ENCODE results near the gene HOXD13.

Gene HOXD13

DNA sequence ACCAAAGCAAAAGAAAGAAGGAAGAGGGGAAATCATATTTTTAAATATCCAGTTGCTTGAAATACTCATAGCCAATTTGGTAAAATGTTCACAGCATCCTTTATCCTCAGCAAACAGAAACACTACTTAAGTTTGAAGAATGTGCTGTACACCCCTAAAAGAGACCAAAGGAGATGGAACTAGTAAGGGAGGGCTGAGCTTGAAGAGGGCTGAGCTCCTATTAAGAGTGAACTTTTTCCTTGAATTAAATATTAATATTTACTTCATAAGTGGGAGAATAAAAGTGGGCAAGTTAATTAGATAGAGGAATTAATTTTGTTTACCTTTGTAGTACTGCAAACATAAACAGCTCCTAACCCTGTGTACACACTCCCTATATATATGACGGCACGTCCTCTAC lies 15.7 kb upstream of the HOXD13 start:
- TF ChIP-seq, protein P1, sequence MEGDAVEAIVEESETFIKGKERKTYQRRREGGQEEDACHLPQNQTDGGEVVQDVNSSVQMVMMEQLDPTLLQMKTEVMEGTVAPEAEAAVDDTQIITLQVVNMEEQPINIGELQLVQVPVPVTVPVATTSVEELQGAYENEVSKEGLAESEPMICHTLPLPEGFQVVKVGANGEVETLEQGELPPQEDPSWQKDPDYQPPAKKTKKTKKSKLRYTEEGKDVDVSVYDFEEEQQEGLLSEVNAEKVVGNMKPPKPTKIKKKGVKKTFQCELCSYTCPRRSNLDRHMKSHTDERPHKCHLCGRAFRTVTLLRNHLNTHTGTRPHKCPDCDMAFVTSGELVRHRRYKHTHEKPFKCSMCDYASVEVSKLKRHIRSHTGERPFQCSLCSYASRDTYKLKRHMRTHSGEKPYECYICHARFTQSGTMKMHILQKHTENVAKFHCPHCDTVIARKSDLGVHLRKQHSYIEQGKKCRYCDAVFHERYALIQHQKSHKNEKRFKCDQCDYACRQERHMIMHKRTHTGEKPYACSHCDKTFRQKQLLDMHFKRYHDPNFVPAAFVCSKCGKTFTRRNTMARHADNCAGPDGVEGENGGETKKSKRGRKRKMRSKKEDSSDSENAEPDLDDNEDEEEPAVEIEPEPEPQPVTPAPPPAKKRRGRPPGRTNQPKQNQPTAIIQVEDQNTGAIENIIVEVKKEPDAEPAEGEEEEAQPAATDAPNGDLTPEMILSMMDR (IDR thresholded peaks at IDR 0.05; ENCODE audit: low read depth, low read length) = no peak
- no peak overlapping the region for H3K4me3 ChIP-seq (ENCODE audit: low read depth, low read length)

DNA sequence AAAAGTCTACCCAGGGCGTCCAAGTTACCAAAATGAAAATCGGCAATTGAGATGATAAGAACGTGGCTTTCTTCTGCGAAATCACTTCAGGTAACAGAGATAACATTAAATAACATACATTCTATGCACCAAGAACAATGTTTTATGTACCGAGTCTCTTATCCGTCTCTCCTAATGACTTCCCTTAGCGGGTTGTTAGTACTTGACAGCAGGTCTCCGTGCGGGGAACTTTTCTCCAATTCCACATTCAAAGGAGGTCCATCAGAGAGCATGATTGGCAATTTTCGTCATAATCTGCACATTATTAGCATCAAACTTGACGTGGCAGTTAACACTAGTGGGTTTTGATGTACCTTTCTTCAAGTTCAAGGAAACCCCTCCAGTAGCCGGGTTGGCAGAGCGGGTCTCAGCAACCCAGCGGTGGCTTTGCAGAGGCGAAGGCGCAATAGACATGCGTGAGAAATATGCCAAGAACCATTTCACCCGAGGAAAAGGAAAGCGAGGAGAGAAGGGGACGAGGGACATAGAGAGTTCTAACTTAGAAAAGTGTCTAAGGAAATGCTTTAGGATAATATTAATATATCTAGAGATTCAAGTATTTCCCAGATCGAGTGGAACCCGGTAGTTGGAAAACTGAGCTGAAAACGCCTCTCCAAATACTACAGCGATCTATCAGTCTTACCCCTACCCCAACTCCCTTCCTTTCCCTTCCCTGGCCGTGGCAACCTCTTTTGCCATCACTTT lies 13.8 kb upstream of the HOXD13 start:
- TF ChIP-seq, protein P1 (IDR thresholded peaks at IDR 0.05; ENCODE audit: low read depth, low read length) = no peak
- no peak overlapping the region for H3K4me3 ChIP-seq (ENCODE audit: low read depth, low read length)

DNA sequence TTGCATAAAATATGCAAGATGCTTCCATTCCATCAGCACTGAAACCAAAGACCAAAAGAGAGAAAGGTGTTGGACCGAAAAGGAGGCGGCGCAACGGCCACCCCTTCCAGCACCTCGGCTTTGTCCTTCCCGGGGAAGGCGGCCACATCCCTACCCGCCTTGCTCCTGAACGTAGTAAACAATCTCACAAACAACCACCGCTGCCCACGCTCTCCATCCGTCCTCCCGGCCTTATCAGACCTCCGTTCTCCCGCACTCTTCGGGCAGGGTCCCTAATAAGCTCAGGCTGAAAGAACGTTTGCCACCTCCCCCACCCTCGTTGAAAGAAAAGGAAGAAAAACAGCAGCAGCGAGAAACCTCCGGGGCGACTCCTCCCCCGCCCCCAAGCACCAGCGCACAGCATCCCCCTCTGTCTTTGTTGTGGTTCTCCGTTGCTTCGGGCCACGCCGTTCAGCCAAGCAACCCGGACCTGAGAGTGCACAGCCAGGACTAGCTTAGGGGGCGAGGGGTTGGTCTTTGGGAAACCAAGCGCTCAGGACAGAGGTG lies 13.2 kb upstream of the HOXD13 start:
- TF ChIP-seq, protein P1 (IDR thresholded peaks at IDR 0.05; ENCODE audit: low read depth, low read length) = no peak
- no peak overlapping the region for H3K4me3 ChIP-seq (ENCODE audit: low read depth, low read length)

DNA sequence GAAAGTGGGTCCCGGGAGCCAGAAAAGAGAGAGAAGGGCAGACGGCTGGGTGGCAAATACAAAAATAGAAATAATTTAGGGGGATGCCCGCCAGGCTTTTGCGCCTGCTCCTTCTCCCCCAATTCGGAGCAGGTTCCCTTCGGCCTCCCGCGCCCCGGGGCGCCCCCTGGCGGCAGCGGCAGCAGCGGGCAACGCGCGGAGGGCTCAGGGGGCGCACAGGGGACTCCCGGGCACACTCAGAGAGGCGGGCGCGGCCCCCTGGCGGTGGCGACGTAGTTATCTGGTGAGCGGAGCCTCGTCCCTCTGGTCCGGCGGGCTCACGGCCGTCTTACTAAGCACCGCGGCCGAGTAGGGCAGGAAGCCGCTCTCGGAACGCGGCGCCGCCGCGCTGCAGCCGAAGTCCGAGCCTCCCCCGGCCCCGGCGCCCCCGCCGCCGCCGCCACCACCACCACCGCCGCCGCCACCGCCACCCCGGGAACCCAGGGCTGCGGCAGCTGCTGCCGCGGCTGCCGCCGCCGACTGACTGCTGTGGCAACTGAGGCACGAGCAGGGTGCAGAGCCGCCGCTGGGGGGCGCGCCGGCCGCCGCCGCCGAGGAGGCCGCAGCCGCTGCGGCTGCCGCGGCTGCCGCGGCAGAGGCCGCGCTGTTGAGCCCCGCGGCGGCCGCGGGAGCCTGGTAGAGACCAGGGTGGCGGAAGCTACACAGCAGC lies 12.5 kb upstream of the HOXD13 start:
- H3K4me3 ChIP-seq (ENCODE audit: low read depth, low read length) = no peak overlapping the region
- TF ChIP-seq, protein P1 (IDR thresholded peaks at IDR 0.05; ENCODE audit: low read depth, low read length) = peak; percentile 80

DNA sequence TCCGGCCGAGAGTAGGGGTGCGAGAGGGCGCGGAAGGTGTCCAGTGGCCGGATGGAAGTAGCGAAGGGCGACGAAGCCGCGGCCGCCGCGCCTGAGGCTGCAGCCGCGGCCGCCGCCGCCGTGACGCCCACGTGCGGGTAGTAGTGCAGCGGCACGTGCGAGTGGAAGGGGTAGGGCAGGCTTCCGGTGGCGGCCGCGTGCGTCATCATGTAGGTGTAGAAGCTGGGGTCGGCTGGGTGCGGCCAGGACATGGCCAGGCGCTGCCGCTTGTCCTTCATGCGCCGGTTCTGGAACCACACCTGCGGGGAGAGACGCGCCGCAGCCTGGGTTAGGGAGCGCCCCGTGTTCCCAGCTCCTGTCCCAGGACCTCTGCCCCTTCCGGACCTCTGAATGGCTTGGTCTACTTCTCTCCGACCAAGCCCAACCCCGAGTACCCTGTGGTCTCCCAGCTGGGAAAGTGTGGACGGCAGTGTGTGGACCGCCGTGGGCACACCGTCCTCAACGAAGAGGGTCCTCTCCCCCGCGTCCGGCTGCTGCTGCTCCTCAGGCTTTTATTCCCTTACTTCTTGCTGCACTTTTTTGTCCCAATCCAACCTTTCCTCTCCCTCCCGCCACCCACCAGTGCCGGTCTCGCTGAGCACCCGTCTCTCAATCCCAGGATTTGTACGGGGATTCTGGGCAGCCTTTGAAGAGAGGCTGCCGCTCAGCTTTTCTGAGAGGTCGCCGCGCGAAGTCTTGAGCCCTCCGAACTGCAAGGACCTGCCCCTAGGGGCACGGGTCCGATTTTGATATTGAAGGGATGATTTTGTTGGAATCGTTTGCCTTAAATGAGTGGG lies 11.8 kb upstream of the HOXD13 start:
- H3K4me3 ChIP-seq (ENCODE audit: low read depth, low read length) = no peak overlapping the region
- TF ChIP-seq, protein P1 (IDR thresholded peaks at IDR 0.05; ENCODE audit: low read depth, low read length) = no peak

DNA sequence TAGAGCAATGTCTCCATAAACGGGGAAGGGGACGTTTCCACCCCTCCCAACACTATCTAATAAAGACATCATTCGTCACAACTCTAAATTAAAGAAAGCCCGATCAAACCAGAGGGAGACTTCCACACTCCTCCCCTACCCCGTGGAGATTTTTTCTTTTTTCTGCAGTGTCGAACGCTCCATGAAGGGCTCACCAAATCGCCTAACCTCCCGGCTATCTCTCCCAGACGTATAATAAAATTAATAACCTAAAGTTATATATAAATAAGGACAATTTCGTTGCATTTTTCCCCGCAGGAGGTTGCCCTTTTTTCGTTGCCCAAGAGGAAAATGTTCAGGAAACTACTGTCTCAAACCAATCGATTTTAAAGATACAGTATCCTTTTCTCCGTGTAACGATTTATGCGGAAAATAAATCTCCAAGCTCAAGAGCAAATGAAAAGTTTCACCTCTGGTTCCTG lies 11.1 kb upstream of the HOXD13 start:
- TF ChIP-seq, protein P1 (IDR thresholded peaks at IDR 0.05; ENCODE audit: low read depth, low read length) = no peak
- no peak overlapping the region for H3K4me3 ChIP-seq (ENCODE audit: low read depth, low read length)
